A549 (cell line): ENCODE measurements around the gene PRRG4.
"Not testable (repeated sequence)": the region's sequence is repeated elsewhere in the genome, so short reads cannot be mapped to it uniquely, and the experiment has no call there.

Experiments used
- CTCF ChIP-seq: fragments of >200 bp; sonication (Bioruptor Twin); formaldehyde crosslinking; IDR thresholded peaks from 3 replicates; pipeline ENCODE4 v1.5.1; 2016
- ELK1 ChIP-seq: fragments of 150-350 bp; IDR thresholded peaks from 2 replicates; pipeline ENCODE4 v1.6.1; 2014; ENCODE audit warnings: low read depth, mild to moderate bottlenecking, low read length
- HDAC2 ChIP-seq: fragments of 200-600 bp; sonication (generic); IDR thresholded peaks from 2 replicates; pipeline ENCODE4 v1.6.1; 2016
- KDM1A ChIP-seq: fragments of 200-600 bp; sonication (generic); IDR thresholded peaks from 2 replicates; pipeline ENCODE4 v1.6.1; 2016; ENCODE audit warnings: low read depth, mild to moderate bottlenecking
- KDM5A ChIP-seq: fragments of 200-600 bp; sonication (generic); IDR thresholded peaks from 2 replicates; pipeline ENCODE4 v1.6.1; 2016; ENCODE audit warnings: antibody characterized with exemption, mild to moderate bottlenecking
- MAX ChIP-seq: IDR thresholded peaks from 2 replicates; pipeline ENCODE4 v1.6.1; 2012
- NR3C1 ChIP-seq: fragments of >200 bp; sonication (Bioruptor Twin); formaldehyde crosslinking; IDR thresholded peaks from 3 replicates; pipeline ENCODE4 v1.6.1; 2017
- POLR2A ChIP-seq: IDR thresholded peaks from 2 replicates; pipeline ENCODE4 v1.6.1; 2012; ENCODE audit warnings: mild to moderate bottlenecking, low read length
- RARB ChIP-seq: fragments of 250-450 bp; sonication (Bioruptor Pico); IDR thresholded peaks from 2 replicates; pipeline ENCODE4 v1.8.0; 2021; ENCODE audit warnings: mild to moderate bottlenecking, moderate library complexity
- USF2 ChIP-seq: fragments of 450-650 bp; IDR thresholded peaks from 2 replicates; pipeline ENCODE4 v1.6.1; 2014; ENCODE audit warnings: antibody characterized with exemption

- TF ChIP-seq KDM1A; CTCF; RARB (CRISPR knock-in tag); MAX; ELK1; KDM5A; NR3C1; POLR2A; HDAC2; USF2: not testable (repeated sequence)
Measured at GRCh38 chr11:32888384-32888710, 58.6 kb downstream of the PRRG4 start.
